GM19099 (cell line): ENCODE results near the gene MSL2.

ENCODE experiments used
- POLR2A ChIP-seq: IDR thresholded peaks from 3 replicates; pipeline ENCODE4 v1.6.1; 2011; ENCODE audit warnings: low read depth; ENCODE audit not compliant: insufficient read length; ENCODE audit errors: extremely low read depth

MSL2 gene

GRCh38 chr3:136152176-136152843 lies 43.8 kb downstream of the MSL2 start:
- TF ChIP-seq POLR2A, result no peak

GRCh38 chr3:136151219-136151618 lies 44.9 kb downstream of the MSL2 start:
- no peak for TF ChIP-seq POLR2A

GRCh38 chr3:136149667-136150066 lies 46.5 kb downstream of the MSL2 start:
- TF ChIP-seq POLR2A, result no peak

- no peak for TF ChIP-seq POLR2A
Observed at GRCh38 chr3:136146981-136147729, 49.0 kb downstream of the MSL2 start.

GRCh38 chr3:136142592-136142991 lies 53.5 kb downstream of the MSL2 start:
- TF ChIP-seq POLR2A, result no peak

GRCh38 chr3:136141891-136142290 lies 54.2 kb downstream of the MSL2 start:
- TF ChIP-seq POLR2A, result no peak

GRCh38 chr3:136141291-136141785 lies 54.8 kb downstream of the MSL2 start:
- TF ChIP-seq POLR2A, result no peak

- TF ChIP-seq POLR2A, result no peak
Observed at GRCh38 chr3:136136454-136136853, 59.7 kb downstream of the MSL2 start.

- TF ChIP-seq POLR2A, result no peak
Observed at GRCh38 chr3:136135039-136135802, 60.9 kb downstream of the MSL2 start.

- no peak for TF ChIP-seq POLR2A
Observed at GRCh38 chr3:136134091-136134490, 62.0 kb downstream of the MSL2 start.

- TF ChIP-seq POLR2A, result no peak
Observed at GRCh38 chr3:136122006-136122405, 74.1 kb downstream of the MSL2 start.

GRCh38 chr3:136120373-136121348 lies 75.5 kb downstream of the MSL2 start:
- no peak for TF ChIP-seq POLR2A

- TF ChIP-seq POLR2A, result no peak
Observed at GRCh38 chr3:136114421-136114820, 81.7 kb downstream of the MSL2 start.

GRCh38 chr3:136110481-136110880 lies 85.7 kb downstream of the MSL2 start:
- TF ChIP-seq POLR2A, result no peak
